ENCODE measurements around the gene LTBP1. TPM values are rescaled to one million over a fixed set of nuclear protein-coding genes. Genes with fewer than 3 reads are reported as not detected.

The LTBP1 gene
- total and polyA plus RNA-seq, 2 experiments from 2014 or later = 15.7 to 49.8 TPM

GRCh38 chr2:33181466-33181865, 234.7 kb downstream of the LTBP1 start:
- Histone ChIP-seq H3K4me3 (no peak overlapping the region), H3K4me1 (ENCODE audit: insufficient read depth) (no peaks in the 10 kb centered on the region), H3K36me3 (ENCODE audit: insufficient read depth) (no peaks in the 10 kb centered on the region), H3K27me3 (ENCODE audit: insufficient read depth) (no peaks in the 10 kb centered on the region), H3K4me2 (no peak overlapping the region), H3K27ac (ENCODE audit: low read depth) (no peak overlapping the region), H3F3A (replicated peaks; ENCODE audit: low read depth) (no peaks in the 10 kb centered on the region), H3K9me2 (ENCODE audit: insufficient read depth) (peaks cover 5% of the 10 kb centered on the region; the same call in 1 of the 2 replicates), H3K79me2 (replicated peaks; ENCODE audit: insufficient read depth) (no peaks in the 10 kb centered on the region), H2AFZ (no peak overlapping the region), H4K20me1 (replicated peaks; ENCODE audit: insufficient read depth) (no peaks in the 10 kb centered on the region)
- H3K4me1 Mint-ChIP-seq = no peaks in the 10 kb centered on the region; the same call in 2 of the 3 replicates
- no peak overlapping the region for H3K4me3 Mint-ChIP-seq
- H3K27ac Mint-ChIP-seq = no peak overlapping the region
- no peak for TF ChIP-seq ZNF462 (CRISPR knock-in tag; IDR thresholded peaks at IDR 0.05)
- TF ChIP-seq ZNF114 (CRISPR knock-in tag; IDR thresholded peaks at IDR 0.05) = no peak
- TF ChIP-seq EZH2phosphoT487 (IDR thresholded peaks at IDR 0.05; ENCODE audit: unreplicated experiment) = no peak
- TF ChIP-seq JUNB (IDR thresholded peaks at IDR 0.05; ENCODE audit: unreplicated experiment) = no peak
- no peak for TF ChIP-seq ETS1 (IDR thresholded peaks at IDR 0.05)
- no peak for TF ChIP-seq NANOG (IDR thresholded peaks at IDR 0.05; ENCODE audit: borderline replicate concordance)
- TF ChIP-seq REST (IDR thresholded peaks at IDR 0.05; ENCODE audit: unreplicated experiment) = no peak
- TF ChIP-seq STAT1 (IDR thresholded peaks at IDR 0.05; ENCODE audit: unreplicated experiment) = no peak
- no peak for TF ChIP-seq CTCF (conservative IDR thresholded peaks at IDR 0.05; ENCODE audit: low read depth in 2 of 2)
- TF ChIP-seq POLR2AphosphoS5 (IDR thresholded peaks at IDR 0.05; ENCODE audit: low read depth) = no peak
- TF ChIP-seq CREB1 (CRISPR knock-in tag; IDR thresholded peaks at IDR 0.05; ENCODE audit: low read depth) = no peak
- no peak for TF ChIP-seq ZNF331 (CRISPR knock-in tag; IDR thresholded peaks at IDR 0.05; ENCODE audit: low read depth)
- no peak for TF ChIP-seq EZH2 (IDR thresholded peaks at IDR 0.05; ENCODE audit: low read depth, unreplicated experiment)
- DNase-seq (ENCODE audit: low spot score) = no peak
- H3K36me3 Mint-ChIP-seq (ENCODE audit: low read depth) = no peaks in the 10 kb centered on the region
- no peaks in the 10 kb centered on the region for H3K9me3 Mint-ChIP-seq
- no peak for ATAC-seq
- no peaks in the 10 kb centered on the region for H3K27me3 Mint-ChIP-seq (ENCODE audit: insufficient read depth, low read depth, poor library complexity)

Data from GM23338 (cell line).